SW 1271 (cell line): ENCODE measurements around the gene C7orf25.

Experiments
- DNase-seq, 2 experiments: peaks; one replicate each; lab custom pipeline; 2025; lab: John Stamatoyannopoulos, UW

Gene C7orf25

DNA sequence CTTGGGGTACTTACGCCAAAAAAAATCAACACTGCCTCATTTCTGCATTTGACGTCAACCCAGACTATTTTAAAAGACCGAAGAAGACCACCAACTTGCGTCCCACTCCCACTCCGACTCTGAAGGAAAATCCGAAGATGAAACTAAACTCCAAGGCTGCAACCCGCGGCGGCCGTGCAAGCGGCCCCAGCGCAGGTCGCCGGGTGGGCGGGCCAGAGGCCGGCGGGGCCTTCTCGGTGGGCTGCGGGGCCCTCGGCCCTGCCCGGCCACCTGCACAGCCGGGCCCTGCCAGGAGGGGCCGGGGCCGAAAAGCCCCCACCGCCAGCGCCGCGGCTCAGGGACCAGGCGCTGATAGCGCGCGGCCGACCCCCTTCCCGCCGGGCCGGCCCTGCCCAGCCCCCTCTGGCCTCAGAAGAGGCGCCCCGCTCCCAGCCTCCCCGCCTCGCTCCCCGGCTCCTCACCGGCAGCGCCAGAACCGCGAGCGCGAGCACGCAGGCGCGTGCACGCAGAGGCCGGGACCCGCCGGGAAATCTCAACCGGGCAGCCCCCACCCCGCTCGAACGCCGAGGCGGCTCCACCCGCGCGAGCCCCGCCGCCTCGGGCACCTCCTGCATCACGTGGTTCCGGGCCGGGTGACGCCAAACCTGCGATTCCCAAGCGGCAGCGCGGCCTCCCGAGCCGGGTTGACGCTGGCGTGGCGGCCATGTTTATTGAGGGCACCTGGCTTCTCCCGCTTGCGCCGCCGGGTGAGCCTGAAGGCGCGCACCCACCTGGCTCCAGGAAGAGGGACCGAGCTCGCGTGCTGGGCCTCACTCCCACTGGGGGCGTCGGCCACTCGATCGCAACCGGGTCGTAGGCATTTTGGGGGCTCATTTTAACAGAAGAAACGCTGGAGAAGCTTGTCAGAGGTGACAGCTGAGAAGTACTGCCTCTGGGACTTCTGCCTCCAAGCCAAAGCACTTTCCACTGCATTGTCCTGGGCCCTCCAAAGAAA, at the start of gene C7orf25:
C7orf25 (minus strand) TSS at position 617 of the 994 bp plus-strand sequence. CDS start 1,170 bp downstream, outside the sequence.
- DNase-seq = peak; percentile 69 to 88

DNA sequence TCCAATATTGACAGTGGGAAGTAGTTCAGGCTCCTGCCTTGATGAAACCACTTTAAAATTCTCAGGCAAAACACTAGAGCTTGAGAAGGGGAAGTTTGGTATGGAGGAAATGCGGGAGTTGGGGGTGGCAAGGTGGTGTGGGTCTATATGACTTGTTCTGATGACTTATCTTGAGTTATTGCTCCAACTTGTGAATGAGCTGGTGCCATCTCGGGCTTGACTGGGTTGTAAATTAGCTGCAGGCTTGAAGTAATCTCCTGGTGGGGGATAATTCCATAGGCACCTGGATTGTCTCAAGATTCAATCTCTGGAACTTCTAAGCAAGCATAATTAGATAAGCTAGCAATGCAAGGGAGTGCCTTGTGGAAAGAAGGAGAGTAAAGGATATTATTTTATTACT, 49.3 kb upstream of the C7orf25 start:
- DNase-seq = no peak

DNA sequence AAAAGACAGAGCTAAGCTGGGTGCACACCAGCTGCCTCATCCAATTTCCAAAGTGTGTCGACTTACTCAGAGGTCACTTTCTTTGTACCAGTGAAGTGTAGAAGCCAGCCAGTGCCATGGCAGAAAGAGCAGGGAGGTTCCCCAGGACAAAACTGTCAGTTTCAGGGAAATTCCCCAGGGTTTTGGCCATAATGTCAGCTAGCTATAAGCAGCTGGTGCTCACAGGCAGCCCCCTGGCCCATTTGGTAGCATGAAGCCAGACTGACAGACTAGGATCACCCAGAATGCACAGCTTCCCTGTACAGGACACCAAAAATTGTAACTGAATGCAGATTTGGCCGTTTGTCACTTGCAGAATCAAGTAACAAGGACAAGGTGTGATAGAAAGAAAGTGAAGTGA, 48.9 kb upstream of the C7orf25 start:
- no peak for DNase-seq

DNA sequence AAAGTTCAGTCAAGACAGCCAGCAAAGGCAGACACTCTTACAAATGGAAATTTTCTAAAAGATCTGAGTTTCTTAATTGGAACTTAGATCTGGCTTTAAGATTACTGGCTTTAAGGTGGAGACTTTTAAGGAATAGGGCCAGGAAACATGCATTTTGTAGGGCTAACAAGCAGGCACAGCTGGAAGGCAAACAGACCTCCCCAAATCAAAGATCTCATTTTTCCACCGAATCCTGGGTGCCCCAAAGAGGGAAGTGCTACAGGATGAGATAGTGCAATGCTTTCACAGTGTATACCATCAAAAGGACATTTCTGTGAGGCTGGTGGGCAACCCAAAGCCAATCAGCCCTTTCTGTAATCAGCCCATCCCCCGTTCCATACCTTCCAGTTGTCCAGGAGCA, 47.7 kb upstream of the C7orf25 start:
- no peak for DNase-seq

DNA sequence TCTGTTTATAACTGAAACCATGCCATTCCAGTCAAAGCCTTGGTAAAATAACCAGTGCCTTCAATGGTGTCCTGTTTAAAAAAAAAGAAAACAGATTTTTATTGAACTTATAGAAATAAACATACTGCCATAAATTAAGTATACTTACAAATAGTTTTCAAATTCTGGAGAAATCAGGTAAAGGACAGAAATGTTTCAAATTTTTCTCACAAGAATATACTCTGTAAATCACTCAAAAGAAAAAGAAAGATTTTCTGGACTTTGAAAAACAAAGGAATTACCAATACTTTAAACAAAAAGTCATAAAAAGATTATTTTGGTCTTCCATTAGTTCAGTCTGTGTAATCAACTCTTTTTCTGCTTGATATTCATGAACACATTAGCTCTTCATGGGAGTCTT, 44.2 kb upstream of the C7orf25 start:
- DNase-seq = no peak

DNA sequence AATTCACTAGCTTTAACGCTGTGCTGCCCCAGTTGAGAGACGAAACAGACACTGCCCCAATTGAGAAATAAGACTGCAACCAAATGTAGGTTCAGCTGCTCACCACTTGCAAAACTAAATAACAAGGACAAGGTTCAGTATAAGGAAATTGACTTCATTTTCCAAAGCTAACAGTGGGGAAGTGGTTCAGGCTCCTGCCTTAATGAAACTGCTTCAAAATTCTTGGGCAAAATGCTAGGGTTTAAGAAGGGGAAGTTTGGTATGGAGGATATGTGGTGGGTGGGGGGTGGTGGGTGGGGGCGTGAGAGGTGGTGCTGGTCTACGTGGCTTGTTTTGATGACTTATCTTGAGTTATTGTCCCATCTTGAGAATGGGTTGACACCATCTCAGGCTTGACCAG, 42.1 kb upstream of the C7orf25 start:
- DNase-seq = no peak

DNA sequence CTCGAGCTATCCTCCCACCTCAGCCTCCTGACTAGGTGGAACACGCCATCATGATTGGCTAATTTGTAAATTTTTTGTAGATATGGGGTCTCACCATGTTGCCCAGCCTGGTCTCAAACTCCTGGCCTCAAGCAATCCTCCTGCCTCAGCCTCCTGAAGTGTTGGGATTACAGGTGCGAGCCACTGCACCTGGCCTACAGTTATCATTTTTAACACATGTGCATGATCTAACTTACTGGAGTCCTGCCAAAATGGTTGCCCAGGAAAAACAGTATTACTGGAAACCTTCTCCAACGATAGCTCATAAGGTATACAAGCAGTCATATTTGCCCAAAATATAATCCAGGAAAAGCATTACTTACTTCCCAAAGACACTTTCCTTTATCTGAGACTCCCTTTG, 40.5 kb upstream of the C7orf25 start:
- DNase-seq = no peak

DNA sequence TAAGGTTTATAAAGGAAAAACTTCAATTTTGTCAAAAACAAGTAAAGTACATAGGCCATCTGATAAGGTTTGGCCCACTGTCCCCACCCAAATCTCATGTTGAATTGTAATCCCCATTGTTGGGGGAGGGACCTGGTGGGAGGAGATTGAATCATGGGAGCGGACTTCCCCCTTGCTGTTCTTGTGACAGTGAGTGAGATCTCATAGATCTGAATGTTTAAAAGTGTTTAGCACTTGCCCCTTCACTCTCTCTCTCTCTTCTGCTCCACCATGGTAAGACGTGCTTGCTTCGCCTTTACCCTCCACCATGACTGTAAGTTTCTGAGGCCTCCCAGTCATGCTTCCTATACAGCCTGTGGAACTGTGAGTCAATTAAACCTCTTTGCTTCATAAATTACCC, 38.5 kb upstream of the C7orf25 start:
- DNase-seq = no peak

DNA sequence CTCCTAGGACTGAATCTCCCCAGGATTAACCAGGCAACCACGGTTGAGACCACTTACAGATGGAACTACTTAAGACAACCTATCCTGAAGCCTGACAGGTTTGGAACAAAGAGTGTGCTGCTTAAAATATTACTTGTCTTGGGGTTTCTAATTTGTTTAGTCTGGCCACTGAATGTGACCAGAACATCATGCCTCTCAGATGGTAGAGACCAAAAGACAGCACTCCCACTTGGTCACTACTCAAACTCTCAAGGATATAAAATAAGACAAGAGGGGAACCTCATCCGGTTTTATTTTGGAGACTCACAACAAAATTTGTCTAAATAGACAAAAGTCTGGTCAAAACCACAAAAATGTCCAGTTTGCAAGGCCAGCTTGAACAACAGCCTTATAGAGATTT, 35.7 kb upstream of the C7orf25 start:
- DNase-seq = no peak

DNA sequence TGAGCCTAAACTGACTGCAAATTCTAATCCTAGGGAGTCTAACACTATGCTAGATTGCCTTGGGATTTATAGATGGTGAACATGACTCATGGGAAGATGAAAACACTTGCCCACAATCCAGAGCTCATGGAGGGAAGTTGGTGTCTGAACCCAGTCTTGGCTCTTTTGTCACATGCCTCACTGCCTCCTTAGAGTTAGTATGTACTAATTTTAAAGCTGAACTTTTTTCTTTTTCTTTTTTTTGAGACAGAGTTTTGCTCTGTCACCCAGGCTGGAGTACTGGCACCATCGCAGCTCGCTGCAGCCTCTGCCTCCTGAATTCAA, 34.7 kb upstream of the C7orf25 start:
- DNase-seq = no peak

DNA sequence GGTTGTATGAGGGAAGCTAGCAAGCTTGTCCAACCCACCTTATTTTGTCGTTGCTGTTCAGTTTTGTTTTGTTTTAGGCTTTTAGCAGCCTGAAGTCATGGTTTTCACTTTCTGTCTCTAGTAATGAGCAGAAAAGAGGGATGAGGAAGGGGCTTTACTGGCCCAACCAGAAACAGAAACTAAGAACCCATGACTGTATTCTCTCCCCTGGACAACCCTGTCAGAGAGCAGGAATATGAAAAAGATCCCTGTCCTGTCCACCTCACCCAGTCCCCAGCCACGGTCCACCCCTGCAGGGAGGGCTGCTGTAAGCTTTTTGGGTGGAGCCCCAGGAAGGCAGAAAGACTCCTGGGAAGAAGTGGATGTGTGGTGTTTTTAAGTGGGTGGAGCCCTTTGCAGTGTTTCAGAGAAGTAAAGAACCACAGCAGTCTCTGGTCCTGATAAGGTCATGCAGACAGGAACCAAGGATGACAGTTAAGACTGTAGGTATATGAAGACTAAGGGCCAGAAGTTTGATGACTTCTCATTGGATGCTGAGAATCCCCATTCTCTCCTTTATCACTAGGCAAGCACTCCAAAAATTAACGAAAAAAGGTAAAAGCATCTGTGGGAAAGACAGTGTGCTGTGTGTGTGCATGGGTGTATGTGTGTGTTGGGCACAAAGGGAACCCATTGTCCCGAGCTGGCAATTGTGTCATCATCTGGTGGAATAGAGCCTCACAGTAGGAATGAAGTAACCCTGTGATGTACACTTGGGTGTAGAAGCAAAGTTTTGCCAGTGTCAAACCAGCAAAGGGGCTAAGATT, 34.2 kb upstream of the C7orf25 start:
- no peak for DNase-seq

DNA sequence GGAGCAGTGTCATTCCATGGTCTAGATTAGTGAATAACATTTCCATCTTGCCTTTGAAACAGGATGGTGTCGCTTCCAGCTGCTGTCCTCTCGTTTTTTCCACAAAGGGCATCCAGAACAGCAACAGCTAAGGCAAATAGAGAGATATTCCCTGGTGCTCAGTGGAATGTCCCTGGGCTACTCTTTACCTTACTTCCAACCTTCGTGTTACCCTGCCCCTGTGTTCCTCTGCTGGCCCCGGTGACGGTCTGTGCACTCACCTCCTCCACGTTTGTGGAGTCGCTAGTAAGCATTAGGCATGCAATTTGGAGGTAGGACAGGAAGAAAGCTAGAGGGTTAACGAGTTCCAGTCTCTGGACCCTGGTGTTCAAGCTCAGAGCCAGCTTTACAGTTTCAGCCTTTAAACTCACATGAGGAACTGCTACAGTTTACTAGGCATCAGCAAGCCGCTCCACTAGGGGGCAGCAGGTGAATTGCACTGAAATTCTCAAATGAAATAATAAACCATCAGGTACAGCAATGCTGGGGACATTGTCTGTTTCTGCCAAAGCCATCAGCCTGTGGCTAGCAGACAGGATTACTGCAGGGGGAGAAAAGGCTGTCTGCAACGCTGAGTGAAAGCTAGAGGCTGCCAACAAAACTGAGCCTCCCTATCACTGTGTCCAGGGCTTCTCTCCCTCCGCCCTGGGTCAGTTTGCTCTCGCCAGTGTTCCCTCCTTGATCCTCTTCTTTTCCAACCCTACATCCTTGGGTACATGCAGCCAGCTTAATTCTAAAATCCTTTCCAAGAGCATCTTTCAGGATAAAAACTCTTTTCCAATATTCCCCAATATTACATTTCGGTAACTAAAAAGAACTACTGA, 29.3 kb upstream of the C7orf25 start:
- DNase-seq = peak; percentile 18 to 40

DNA sequence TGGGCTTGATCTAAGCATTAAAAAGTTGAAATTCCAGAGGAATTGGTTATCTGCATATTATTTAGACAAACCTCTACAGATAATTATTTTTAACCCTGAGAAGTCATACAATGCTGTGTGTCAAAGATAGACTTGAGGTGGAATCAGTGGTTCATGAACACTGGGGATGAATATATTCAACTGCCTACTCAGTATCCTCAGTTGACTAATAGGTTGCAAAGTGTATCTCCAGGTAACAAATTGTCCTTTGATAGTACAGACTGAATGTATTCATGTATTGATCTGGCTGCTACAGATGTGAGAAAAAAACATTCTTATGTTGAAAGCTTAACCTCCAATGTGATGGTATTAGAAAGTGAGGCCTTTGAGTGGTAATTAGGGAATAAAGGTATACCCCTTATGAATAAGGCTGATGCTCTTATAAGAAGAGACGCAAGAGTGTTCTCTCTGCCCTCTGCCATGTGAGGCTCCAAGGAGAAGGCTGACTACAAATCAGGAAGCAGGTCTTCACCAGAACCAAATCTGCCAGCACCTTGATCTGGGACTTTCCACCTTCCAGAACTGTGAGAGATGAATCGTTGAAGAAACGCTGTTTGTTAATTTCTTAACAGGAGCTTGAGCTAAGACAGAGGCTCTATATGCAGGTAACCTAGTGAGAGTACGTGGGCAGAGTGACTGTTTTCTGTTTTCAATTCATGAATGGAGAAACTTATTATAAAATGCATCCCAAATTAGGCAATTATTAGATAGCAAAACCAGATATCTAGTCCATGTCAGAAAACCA, 27.8 kb upstream of the C7orf25 start:
- no peak for DNase-seq

DNA sequence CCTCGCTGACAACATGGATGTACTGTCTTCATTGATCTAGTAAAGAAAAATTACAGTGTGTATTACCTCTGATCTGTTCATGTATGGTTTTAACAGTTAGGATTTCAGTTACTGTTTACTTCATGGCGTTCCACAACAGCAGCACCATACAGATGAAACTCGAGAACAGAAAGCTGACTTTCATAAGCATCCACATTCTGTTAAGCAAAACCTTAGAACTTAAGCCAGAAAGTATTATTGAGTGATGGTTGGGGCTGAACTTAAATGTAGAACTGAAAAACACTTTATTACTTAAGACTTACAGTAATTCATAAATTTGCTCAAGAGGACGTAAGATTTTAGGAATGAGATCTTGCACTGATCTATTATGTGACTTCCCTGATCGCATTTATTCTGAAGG, 24.0 kb upstream of the C7orf25 start:
- no peak for DNase-seq

DNA sequence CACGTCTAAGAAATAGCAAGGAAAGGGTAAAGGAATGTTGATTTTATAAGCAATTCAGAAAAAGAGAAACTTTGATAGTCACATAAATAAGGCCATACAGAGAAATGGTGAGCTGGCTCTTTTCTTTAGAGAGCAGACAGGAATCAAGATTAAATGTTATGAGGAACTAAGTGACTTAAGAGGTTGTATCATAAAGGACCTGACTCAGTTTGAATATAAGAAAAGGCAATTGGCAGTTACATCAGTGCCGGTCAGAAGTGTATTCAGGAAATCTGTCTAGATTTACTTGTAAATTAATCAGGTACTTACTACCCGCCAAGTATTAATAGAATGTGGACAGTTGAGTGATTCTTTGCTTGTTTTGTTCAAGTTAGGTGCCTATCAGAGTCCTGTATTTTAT, 22.4 kb upstream of the C7orf25 start:
- no peak for DNase-seq

DNA sequence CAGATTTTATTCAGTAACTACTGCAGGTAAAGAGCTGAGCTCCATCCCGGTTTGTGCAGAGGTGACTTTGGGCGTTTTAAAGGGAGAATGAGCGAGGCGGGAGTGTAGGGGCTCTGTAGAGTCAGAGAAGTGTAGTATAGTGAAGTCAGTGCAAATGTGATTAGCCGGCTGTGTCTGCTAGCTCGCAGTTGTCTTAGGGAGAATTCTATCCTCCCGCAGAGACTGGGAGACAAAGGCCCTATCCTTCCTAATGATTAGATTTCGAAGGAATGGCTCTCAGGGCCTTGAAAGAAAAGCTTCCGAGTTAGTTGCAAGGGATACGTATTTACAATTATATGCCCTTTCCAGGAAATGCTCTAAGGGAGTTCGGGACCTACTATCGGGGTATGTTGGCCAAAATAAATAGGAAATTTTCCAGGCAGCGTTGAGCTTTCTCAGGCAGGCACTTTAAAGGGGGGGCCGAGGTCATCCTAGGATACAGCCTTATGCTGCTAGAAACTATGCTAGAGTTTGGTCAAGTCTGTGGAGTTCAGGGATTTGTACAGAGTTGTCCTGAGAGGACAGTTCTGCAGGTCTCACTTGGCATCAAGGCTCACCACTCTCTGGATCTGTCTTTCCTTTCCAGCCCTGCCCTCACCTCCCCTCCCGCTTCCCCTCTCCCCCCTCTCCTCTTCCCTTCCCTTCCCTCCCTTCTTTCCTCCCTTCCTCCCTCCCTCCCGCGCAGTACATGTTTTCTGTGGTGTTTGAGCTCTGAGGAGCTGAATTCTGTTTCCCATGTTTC, 21.1 kb upstream of the C7orf25 start:
- DNase-seq = peak in 1 of 2 experiments; percentile 19

DNA sequence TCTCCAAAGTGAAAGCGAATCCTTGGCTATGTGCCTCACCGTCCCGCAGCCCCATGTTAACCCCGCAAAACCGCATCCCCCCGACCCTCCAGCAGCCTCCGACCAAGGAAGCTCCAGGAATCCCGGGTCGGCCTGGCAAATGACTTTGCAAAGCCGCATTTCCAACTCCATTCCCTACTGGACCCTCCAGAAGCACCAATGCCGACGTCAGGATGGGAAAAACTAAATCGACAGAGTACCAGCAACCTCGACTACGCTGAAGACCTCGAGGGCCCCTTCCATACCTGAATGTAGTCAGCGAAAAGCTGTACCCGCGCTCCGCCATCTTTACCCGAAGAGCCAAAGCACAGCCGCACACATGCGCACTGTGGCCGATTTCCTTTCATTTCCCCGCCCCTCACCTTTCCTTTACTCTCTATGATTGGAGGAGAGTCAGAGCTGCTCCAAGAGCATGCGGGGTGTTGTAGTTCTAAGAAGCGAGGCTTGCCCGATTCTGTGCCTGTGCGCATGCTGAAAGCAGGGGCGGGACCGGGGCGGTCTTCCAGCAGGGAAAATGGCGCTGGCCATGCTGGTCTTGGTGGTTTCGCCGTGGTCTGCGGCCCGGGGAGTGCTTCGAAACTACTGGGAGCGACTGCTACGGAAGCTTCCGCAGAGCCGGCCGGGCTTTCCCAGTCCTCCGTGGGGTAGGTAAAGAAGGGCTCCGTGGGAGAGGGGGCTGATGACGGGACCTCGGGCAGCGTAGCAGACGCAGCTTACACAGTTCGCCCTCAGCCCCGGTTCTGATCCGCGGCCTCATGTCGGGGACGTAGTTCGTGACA, 20.2 kb upstream of the C7orf25 start, which contains the start of the genes MRPL32 and PSMA2:
MRPL32 (plus strand) TSS at position 543 of the 818 bp plus-strand sequence; CDS start at position 554, 11 bp downstream.
PSMA2 (minus strand) TSS at position 341 of the 818 bp plus-strand sequence; CDS start at position 325, 16 bp downstream.
- DNase-seq = peak; percentile 88 to 98

DNA sequence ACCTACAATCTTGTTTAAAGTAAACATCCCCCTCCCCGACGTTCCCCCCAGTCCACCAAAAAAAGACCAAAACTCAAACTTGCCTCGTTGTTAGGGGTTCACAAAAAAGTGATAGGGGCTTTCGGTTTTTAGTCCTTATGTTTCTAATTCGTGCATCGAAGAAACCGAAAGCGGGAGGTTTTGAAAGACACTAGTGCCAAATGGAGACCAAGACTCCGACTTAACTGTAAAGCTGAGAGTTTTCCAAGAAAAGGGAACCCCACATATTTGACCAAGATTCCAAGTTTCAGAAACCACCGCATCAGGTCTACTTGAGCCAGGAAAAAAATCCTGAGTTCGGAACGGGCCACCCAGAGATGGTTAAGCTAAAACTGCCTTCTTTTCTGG, 19.6 kb upstream of the C7orf25 start:
- no peak for DNase-seq

DNA sequence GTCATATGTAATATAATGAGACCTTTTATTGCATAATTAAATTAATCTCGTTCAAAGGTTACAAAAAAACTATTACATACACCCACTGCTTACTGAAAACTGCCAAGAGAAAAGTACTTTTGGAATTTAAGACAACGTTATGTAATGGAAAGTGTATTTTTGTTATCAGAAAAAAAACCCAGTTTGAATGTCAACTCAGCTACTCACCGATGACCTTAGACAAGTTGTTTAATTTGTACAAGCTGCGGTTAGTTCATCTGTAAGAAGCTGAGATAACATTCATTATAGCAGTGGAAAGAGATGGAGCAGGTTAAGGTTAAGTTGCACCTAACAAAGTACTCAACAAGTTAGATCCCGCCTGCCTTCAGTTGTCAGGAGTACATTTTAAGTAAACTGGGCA, 19.0 kb upstream of the C7orf25 start:
- no peak for DNase-seq
